ENCODE data around the gene TGFBR3L.
"Not testable (repeated sequence)": the region's sequence is repeated elsewhere in the genome, so short reads cannot be mapped to it uniquely, and the experiment has no call there.

Gene TGFBR3L

GRCh38 chr19:7930765-7931164 lies 16.1 kb downstream of the TGFBR3L start:
- no peak for DNase-seq

- DNase-seq = no peak
Measured at GRCh38 chr19:7931221-7932061, 16.8 kb downstream of the TGFBR3L start.

GRCh38 chr19:7932276-7932929 lies 17.8 kb downstream of the TGFBR3L start:
- DNase-seq = no peak

- DNase-seq = no peak
Measured at GRCh38 chr19:7932930-7933300, 18.3 kb downstream of the TGFBR3L start.

- DNase-seq = no peak
Measured at GRCh38 chr19:7933411-7933810, 18.8 kb downstream of the TGFBR3L start.

GRCh38 chr19:7933828-7934725 lies 19.4 kb downstream of the TGFBR3L start:
- DNase-seq = no peak

GRCh38 chr19:7934766-7935165 lies 20.1 kb downstream of the TGFBR3L start:
- no peak for DNase-seq

- no peak for DNase-seq
Measured at GRCh38 chr19:7940841-7941240, 26.2 kb downstream of the TGFBR3L start.

GRCh38 chr19:7941895-7942596 lies 27.4 kb downstream of the TGFBR3L start:
- no peak for DNase-seq

GRCh38 chr19:7942981-7943443 lies 28.4 kb downstream of the TGFBR3L start:
- DNase-seq = no peak

GRCh38 chr19:7943444-7944176 lies 29.0 kb downstream of the TGFBR3L start, which contains the start of gene TIMM44:
TSS of gene TIMM44 (minus strand) at chr19:7943666. CDS start at chr19:7943651, 15 bp downstream.
- peak; percentile 94 for DNase-seq

- peak; percentile 83 for DNase-seq
Measured at GRCh38 chr19:7944177-7944761, 29.6 kb downstream of the TGFBR3L start.

- DNase-seq = no peak
Measured at GRCh38 chr19:7947939-7948338, 33.3 kb downstream of the TGFBR3L start.

- no peak for DNase-seq
Measured at GRCh38 chr19:7953060-7953459, 38.4 kb downstream of the TGFBR3L start.

GRCh38 chr19:7953576-7953975 lies 38.9 kb downstream of the TGFBR3L start:
- no peak for DNase-seq

- no peak for DNase-seq
Measured at GRCh38 chr19:7955696-7956095, 41.1 kb downstream of the TGFBR3L start.

- no peak for DNase-seq
Measured at GRCh38 chr19:7959211-7959610, 44.6 kb downstream of the TGFBR3L start.

GRCh38 chr19:7961082-7961481 lies 46.5 kb downstream of the TGFBR3L start:
- DNase-seq = not testable (repeated sequence)

GRCh38 chr19:7961920-7962626 lies 47.4 kb downstream of the TGFBR3L start:
- DNase-seq = no peak

GRCh38 chr19:7962644-7963268 lies 48.1 kb downstream of the TGFBR3L start:
- no peak for DNase-seq
